GM21360 (cell line): ENCODE data around the gene ACACA.
"Not testable (repeated sequence)": the region's sequence is repeated elsewhere in the genome, so short reads cannot be mapped to it uniquely, and the experiment has no call there.

ENCODE experiments used
- ATAC-seq: cut with Tn5 transposase; IDR thresholded peaks from one replicate; pipeline ENCODE4 v1.9.1; 2021; ENCODE audit warnings: mild to moderate bottlenecking, moderate library complexity; ENCODE audit not compliant: unreplicated experiment

Gene ACACA

DNA sequence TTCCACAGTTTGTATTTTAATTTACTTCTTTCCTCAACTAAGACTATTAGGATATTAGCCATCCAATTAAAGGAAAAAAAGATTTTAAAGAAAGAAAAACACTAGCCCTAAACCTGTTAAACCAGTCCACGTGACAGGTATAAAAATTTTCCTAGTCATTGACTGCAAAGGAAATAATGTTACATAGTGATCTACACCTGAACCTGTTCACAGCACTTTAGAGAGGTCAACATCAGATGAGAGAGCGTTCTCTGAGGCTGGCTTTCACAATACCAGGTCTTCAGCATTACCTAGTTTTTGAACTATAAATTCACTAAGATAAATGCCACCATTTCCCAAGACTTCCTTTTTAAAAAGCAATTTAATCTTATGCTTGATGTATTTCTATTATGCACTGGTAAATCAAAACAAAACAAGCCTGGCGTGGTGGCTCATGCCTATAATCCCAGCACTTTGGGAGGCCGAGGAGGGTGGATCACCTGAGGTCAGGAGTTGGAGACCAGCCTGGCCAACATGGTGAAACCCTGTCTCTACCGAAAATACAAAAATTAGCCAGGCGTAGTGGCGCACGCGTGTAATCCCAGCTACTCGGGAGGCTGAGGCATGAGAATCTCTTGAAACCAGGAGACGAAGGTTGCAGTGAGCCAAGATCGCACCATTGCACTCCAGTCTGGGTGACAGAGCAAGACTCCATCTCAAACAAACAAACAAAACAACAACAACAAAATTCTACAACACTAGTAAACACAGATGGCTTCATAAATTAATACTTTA lies 49.7 kb downstream of the ACACA start:
- not testable (repeated sequence) for ATAC-seq

GRCh38 chr17:37346863-37347402 lies 59.7 kb downstream of the ACACA start:
- ATAC-seq, result not testable (repeated sequence)

DNA sequence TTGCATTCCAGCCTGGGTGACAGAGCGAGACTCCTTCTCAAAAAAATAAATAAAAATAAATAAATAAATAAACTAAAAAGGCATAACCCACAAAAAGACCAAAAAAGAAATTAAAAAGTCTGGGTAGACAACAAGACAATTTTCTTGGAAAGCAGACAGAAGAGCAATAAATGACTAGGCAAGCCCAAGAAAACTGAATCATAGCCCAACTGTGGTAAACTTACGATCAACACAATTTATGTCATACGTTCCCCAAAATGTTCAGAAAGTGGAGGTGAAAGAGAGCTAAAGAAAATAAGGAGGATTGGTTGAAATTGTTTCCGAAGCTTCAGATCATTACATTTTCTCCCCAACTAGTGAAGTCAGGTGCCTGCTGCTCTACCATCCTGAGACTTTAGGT lies 62.1 kb downstream of the ACACA start:
- no peak for ATAC-seq

- ATAC-seq, result no peak
Measured at GRCh38 chr17:37342589-37342988, 64.0 kb downstream of the ACACA start.

DNA sequence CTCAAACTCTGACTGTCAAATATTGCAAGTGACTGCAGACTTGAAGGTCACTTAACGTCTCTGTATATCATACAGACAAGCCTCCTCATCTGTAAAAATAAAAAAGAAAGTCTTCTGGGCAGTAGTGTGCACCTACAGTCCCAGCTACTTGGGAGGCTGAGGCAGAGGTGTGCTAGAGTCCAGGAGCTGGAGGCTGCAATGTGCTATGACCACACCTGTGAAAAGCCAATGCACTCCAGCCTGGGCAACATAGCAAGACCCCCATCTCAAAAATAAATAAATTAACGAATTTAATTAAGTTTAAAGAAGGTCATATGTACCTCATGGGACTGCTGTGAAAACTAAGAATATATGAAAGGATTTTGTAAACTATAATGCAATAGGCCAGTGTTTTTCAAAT lies 65.8 kb downstream of the ACACA start:
- no peak for ATAC-seq

DNA sequence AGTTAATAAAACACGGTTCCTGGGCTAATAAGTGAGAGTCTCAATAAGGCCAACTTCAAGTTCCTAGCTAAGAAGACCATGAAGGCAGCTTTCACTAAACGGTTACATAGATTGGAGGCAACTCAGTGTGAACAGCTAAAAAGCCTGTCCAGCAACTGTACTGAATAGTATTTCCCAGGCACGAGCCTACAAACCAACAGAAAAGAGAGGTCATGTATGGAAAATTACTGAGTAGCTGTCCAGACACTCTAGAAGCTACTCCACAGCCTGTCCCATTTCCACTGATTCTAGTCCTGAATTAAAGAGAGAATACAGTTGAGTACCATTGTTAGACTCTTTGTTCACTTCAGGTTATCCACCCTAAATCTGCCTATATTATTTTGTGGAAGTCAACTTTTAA lies 67.3 kb downstream of the ACACA start:
- no peak for ATAC-seq

- no peak for ATAC-seq
Measured at GRCh38 chr17:37338847-37339246, 67.8 kb downstream of the ACACA start.

- ATAC-seq, result no peak
Measured at GRCh38 chr17:37327341-37328090, 79.1 kb downstream of the ACACA start.

DNA sequence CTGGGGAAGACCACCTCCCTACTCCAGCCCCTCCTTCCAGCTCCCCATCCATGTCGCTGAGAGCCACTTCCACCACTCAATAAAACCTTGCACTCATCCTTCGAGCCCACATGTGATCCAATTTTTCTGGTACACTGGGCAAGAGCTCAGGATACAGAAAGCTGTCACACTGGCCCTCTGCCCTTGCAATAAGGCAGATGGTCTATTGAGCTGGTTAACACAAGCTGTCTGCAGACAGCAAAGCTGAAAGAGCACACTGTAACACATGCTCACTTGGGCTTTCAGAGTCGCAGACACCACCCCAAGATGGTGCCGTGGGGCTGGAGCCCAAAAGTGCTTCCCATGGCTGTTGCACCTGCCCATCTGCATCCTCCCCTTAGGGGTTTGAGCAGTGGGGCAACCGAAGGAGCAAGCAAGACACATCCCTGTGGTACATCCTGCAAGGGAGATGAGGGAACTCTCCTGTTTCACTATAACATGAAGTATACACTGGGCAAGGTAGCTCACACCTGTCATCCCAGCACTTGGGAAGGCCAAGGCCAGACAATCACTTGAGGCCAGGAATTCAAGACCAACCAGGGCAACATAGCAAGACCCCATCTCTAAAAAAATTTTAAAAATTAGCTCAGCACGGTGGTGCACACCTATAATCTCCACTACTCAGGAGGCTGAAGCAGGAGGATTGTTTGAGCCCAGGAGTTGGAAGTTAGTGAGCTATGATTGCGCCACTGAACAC lies 83.6 kb downstream of the ACACA start:
- ATAC-seq, result no peak

GRCh38 chr17:37322106-37322505 lies 84.5 kb downstream of the ACACA start:
- no peak for ATAC-seq

DNA sequence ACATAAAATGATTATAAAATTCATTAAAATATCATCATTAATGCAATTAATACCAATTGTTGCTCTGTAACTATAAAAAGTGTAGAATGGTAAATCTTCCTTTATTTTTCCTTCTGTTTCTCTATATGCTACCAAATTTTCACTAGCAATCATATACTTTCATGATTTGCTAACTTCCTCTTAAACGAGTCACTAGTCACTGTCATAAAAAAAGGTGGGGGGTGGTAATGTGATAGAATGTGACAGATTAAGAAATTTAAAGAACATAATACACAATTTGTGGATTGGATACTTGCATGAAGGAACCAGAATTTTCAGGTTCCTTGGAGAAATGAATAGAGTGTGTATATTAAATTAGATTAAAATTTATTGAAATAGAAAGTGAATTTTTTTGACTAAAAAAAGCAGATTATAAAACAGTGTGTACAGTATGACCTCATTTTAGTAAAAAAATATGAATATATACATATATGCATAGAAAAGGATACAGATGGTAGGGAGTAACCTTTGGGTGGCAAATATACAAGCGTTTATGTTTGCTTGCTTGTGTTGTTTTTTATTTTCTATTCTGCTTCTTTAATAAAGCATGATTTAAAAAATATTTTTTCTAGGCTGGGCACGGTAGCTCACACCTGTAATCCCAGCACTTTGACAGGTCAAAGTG lies 87.6 kb downstream of the ACACA start:
- no peak for ATAC-seq

- no peak for ATAC-seq
Measured at GRCh38 chr17:37317867-37318266, 88.8 kb downstream of the ACACA start.

DNA sequence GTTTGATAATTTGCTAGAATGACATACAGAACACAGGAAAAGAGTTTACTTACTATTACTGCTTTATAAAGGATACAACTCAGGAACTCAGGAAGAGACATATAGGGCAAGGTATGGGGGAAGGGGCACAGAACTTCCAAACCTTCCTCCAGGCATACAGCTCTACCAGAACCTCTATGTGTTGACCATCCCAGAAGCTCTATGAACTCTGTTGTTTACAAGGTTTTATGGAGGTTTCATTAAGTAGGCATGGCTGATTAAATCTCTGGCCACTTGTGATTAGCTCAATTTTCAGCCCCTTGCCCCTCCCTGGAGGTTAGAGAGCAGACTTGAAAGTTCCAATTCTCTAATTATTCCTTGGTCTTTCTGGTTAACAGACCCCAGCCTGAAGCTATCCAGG lies 91.0 kb downstream of the ACACA start:
- no peak for ATAC-seq

GRCh38 chr17:37312137-37312923 lies 94.3 kb downstream of the ACACA start:
- no peak for ATAC-seq

DNA sequence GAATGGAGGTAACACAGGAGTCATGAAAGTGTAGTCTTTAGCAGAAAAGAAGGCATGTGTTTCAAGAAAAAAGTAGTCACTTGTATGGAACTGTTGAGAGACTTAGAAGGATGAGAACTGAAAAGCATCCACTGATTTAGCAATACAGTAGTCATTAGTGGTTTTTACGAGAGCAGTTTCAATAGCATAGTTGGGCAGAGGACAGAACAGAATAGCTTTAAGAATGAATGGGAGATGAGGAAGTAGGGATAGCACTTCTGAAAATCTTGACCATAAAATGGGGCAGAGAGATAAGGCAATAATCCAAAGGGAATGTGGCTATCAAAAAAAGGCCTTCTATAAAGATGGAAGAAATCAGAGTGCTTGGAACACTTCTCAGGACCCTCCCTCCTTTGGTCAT lies 95.7 kb downstream of the ACACA start:
- no peak for ATAC-seq

GRCh38 chr17:37309051-37309450 lies 97.6 kb downstream of the ACACA start:
- no peak for ATAC-seq

- no peak for ATAC-seq
Measured at GRCh38 chr17:37305406-37305905, 101.2 kb downstream of the ACACA start.

- no peak for ATAC-seq
Measured at GRCh38 chr17:37301288-37301687, 105.3 kb downstream of the ACACA start.

DNA sequence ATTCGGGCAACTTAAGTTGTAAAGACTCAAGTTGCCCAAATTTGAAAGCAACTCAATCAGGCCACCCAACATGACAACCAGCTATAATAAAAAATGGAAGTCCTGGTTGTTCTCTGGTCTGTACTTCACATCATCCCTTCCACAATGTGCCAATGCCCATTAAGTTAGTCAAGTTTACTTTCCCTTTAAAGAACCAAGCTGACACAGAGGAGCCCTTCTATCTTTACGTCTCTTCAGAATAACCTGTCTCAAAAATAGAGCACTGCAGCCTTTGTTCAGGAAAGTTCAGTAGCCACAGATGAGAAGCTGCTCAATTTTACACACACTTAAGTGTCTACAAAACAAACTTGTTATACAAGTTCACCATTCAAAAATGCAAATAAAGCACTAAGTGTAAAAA lies 106.0 kb downstream of the ACACA start:
- no peak for ATAC-seq
